HG02943 (cell line): Measurements from ENCODE around the gene MEF2C.
A peak's percentile ranks its signal among the peaks of the same experiment; 100 is the strongest.

Experiments
- ATAC-seq: cut with Tn5 transposase; IDR thresholded peaks from one replicate; pipeline ENCODE4 v1.9.1; 2021; ENCODE audit warnings: mild to moderate bottlenecking, low read depth, moderate library complexity; ENCODE audit not compliant: unreplicated experiment

MEF2C gene

GRCh38 chr5:88732181-88732633 lies 150.8 kb downstream of the MEF2C start:
- peak; percentile 50 for ATAC-seq

DNA sequence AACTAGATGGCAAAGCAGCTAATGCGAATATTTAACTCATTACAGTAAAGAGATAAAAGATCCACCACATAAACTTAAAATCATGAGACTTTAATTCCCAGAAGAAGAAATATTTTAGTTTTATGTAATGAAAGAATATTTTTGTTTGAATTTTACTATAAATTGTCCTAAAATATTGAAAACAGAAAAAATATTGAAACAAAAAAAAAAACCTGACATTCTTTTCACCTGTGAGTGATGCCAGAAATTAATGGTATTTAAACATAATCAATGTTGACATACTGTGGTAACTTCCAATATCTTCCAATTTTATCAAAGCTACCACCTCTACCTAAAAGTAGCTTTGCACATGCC lies 153.2 kb downstream of the MEF2C start:
- ATAC-seq = no peak

DNA sequence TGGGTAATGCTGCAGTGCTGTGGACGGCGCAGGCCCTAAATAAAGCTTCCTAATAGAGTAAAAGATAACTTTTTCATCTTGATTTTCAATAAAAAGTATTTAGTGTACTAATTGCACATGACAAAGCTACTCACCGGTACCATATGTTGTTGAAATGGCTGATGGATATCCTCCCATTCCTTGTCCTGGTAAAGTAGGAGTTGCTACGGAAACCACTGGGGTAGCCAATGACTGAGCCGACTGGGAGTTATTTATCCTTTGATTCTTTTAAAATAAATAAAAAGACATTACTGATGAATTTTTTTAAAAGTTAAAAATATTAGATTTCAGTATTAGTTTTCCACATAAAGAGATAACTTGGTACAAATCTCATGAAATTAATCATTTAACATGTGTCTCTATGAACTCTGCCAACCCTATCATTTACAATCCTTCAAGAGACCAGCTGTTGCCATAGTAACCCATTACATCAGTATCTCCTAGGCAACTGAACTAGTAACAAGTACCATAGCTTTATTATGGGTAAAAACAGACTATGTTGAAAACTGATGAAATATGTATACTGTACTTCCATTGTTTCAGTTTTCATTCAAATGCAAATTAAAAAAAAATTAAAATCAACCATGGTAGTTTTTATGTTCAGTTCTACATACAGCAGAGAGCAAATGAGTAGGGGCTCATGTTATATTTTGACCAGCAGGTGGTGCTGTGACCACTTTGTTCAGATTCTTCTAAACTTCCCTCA lies 153.7 kb downstream of the MEF2C start:
- ATAC-seq = no peak

DNA sequence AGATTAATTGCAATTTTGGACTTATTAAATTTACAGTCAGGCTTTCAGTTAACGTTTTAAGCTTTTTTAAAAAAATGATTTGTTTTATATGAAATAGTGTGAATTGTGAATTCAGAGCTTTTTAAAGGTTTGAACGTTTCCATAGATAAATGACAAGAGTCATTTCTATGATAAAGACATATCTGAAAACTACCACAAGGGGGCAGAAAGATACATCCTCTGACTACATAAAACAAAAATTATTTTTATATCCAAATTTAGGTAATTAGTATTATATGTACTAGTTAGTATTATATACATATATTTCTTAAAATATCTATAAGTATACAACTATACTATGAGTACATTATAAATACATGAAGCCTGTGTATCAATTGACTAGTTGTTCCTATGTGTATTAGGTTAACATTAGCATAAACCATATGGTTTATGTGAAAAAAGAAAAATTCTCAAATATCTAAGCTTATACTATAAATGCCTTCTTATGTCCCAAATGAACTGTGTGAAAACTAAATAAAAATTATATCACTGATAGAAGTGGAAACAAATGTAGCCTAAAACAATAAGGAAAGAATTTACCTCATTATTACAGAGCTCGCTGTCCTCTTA lies 155.2 kb downstream of the MEF2C start:
- no peak for ATAC-seq

- no peak for ATAC-seq
Observed at GRCh38 chr5:88725454-88725853, 157.5 kb downstream of the MEF2C start.

DNA sequence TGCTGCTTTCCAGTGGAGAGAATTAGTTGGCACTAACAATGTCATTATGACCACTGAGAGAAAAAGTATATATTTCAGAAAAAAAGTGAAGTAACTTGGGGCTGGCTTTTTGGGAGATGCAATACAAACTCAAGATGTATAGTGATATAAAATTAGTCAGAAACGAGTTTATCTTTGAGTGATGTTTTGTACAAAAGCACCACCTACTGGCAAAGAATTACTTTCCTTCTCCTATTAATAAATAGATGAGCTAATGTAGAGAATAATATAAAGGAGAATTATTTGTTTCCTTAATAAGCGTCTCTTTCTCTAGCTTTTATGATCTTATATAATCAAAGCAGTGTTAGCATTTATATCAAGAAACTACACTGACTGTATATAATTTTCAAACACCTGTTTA lies 158.8 kb downstream of the MEF2C start:
- ATAC-seq = no peak

DNA sequence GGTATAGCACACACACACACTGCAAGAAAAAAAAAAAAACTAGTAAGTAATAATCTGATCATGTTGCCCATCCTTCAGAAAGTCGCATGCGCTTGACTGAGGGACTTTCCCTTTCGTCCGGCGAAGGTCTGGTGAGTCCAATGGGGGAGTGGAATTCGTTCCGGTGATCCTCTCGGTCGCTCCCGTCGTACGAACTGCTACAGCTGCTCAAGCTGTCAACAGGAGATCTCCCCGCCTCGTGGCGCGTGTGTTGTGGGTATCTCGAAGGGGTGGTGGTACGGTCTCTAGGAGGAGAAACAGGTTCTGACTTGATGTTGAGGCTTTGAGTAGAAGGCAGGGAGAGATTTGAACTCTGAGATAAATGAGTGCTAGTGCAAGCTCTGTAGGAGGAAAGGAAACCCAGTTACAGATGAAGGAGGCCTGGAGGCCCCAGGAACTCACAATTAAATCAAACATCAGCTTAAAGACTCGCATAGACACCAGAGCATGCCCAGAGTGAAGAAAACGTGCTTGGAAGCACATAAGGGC lies 160.4 kb downstream of the MEF2C start:
- no peak for ATAC-seq

- ATAC-seq = no peak
Observed at GRCh38 chr5:88719434-88719833, 163.6 kb downstream of the MEF2C start.

DNA sequence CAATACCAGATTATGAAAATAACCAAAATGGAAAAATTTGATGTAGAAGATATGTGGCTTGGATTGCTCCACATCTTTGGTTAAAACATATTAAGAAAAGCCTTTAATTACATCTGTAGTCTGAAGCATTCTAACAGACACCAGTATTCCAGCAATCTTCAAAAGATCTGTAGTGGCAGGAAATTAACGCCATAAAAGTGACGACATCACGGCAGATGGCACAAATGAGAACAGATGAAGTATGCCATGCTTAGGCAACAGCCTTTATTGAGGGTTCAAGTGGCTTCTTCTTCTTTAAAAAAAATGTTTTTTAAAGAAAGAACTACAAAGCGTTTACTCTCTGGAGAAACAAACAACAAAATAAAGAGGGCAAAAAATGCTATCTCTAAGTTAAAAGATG lies 164.2 kb downstream of the MEF2C start:
- ATAC-seq = no peak

- no peak for ATAC-seq
Observed at GRCh38 chr5:88716101-88716500, 166.9 kb downstream of the MEF2C start.

- no peak for ATAC-seq
Observed at GRCh38 chr5:88715503-88715902, 167.5 kb downstream of the MEF2C start.

GRCh38 chr5:88713818-88714217 lies 169.2 kb downstream of the MEF2C start:
- no peak for ATAC-seq

GRCh38 chr5:88708682-88709398 lies 174.1 kb downstream of the MEF2C start:
- ATAC-seq = no peak

GRCh38 chr5:88708021-88708420 lies 175.0 kb downstream of the MEF2C start:
- ATAC-seq = no peak

- ATAC-seq = no peak
Observed at GRCh38 chr5:88707216-88707965, 175.6 kb downstream of the MEF2C start.

- ATAC-seq = no peak
Observed at GRCh38 chr5:88702332-88702731, 180.7 kb downstream of the MEF2C start.

DNA sequence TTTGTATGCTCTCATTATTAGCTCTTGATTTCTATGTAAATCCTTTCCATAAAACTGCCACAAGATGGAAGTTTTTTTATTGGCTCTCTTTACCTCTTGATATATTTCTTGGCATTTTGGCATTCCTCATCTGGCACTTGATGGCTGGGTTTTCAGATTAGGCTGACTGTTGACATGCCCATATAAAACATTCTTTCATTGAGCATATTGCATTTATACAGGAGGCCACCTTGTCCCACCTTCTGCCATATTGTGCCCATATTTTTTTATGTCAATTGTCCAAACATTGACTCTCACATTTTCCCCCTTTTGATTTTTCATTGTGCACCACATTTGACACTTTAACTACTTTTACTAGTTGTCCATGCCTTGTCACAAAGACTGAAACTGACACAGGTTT lies 182.9 kb downstream of the MEF2C start:
- no peak for ATAC-seq

- no peak for ATAC-seq
Observed at GRCh38 chr5:88698290-88698689, 184.7 kb downstream of the MEF2C start.

DNA sequence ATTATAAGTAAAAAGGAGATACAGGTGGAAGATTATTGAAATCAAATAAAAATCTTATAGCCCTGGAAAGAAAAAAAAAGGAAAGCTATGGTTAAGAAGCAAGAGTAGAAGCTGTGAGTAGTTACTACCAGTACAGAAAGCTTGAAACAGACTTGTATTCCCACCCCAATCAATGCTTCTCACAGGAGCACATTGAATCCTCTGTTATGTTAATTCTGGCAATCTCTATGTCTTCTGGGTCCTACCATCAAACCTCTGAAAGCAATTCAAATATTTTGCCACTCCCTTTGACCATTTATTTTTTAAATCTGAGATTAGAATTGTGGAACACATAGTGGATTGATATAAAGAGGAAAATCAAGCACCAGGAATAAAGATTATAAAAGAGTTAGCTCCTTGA lies 186.5 kb downstream of the MEF2C start:
- no peak for ATAC-seq

DNA sequence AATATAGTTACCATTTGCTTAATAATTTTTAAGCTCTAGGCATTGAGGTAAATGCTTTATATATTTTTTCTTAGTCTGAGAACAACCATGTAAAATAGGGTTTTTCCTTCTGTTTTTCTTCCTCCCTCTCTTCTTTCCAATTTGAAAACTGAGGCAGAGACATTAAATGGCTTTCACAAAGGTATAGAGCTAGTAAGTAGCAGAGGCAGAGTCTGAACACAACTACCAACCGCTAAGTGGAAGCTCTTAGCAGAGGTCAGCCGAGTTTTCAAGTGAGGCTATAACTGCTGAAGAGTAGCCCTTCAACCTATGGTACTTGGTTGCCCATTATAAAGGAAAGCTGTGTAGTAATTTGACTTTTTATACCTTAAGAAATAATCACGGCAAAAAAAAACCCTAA lies 187.1 kb downstream of the MEF2C start:
- no peak for ATAC-seq

DNA sequence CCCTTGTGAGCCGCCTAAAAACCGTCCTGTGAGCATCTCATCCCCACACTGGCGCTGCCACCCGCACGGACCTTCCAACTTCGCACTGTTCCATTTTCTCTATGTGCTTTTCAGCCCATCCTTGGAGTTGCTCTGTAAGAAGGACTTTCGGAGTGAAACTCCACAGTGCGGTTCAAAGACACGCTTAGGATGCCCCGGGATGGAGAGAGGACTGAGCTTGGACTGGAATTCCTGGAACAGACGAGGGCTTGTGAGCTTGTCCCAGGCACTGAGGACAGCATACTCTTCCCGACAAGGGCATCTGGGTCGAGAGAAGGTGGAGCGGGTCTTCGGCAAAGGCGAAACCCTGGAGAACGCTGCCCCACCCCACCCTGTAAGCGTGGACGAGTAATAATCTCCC lies 187.8 kb downstream of the MEF2C start:
- ATAC-seq = no peak
